ENCODE data around the gene NAP1L4.

DNA sequence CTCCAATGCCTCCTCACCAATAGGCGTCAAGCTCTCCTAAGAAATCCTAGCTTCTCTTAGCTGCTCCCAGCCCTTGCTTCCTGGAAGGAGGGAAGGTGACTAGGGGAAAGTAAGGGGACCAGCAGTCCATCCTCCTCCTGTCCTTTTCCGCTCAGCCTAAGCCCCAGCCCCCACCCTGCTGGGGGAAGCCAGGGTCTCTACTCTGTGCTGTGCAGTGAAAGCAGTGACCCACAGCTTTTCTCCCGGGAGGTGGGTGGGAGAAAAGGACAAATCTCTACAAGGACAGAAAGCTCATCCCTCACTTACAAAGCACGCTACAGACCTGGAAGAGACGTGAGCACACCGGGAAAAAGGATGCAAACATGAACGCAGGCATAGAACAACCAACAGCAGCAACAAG lies 32.0 kb downstream of the NAP1L4 start:
- TF ChIP-seq, protein P1, sequence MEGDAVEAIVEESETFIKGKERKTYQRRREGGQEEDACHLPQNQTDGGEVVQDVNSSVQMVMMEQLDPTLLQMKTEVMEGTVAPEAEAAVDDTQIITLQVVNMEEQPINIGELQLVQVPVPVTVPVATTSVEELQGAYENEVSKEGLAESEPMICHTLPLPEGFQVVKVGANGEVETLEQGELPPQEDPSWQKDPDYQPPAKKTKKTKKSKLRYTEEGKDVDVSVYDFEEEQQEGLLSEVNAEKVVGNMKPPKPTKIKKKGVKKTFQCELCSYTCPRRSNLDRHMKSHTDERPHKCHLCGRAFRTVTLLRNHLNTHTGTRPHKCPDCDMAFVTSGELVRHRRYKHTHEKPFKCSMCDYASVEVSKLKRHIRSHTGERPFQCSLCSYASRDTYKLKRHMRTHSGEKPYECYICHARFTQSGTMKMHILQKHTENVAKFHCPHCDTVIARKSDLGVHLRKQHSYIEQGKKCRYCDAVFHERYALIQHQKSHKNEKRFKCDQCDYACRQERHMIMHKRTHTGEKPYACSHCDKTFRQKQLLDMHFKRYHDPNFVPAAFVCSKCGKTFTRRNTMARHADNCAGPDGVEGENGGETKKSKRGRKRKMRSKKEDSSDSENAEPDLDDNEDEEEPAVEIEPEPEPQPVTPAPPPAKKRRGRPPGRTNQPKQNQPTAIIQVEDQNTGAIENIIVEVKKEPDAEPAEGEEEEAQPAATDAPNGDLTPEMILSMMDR (IDR thresholded peaks at IDR 0.05; ENCODE audit: low read length): no peak
- TF ChIP-seq EZH2 (IDR thresholded peaks at IDR 0.05; ENCODE audit: borderline replicate concordance, low read length): no peak

Data from OCI-LY1 (cell line).